HCT116 (cell line): ENCODE results near the gene ZNF496. TPM values are rescaled to one million over a fixed set of nuclear protein-coding genes. Genes with fewer than 3 reads are reported as not detected.

ENCODE experiments used
- ATAC-seq: fragments of 200-7000 bp; cut with Tn5 transposase; 2 replicates; pipeline ENCODE4 v1.9.1; 2020; ENCODE audit warnings: mild to moderate bottlenecking, moderate library complexity
- BruUV-seq: library from RNA; stranded (reverse); fragments of 400-500 nt; replicated peaks from 2 replicates; lab custom pipeline; 2021; lab: Mats Ljungman, UMichigan
- CTCF ChIA-PET: fragments of 300-600 bp; sonication (Branson Sonifier 250); formaldehyde crosslinking; loops from one replicate; lab custom pipeline; 2021; ENCODE audit warnings: antibody characterized with exemption; lab: Charles Lee
- POLR2A ChIA-PET: fragments of 300-600, 350-600 bp; sonication (Branson Sonifier 250); formaldehyde crosslinking; loops from one replicate; lab custom pipeline; 2021; ENCODE audit warnings: antibody characterized with exemption; lab: Charles Lee
- RAD21 ChIA-PET, 2 experiments: fragments of 300-600 bp; sonication (Branson Sonifier 250); formaldehyde crosslinking; loops; one replicate each; lab custom pipeline; 2023; ENCODE audit warnings: low total read pairs in 2 of 2; ENCODE audit not compliant: uncharacterized antibody in 2 of 2, unreplicated experiment in 2 of 2, low non-redundant PET in 1 of 2; lab: Charles Lee
- DNase-seq: peaks from one replicate; pipeline ENCODE4 v3.0.0-alpha.2; 2010; ENCODE audit warnings: low read depth, low spot score
- H2AFZ ChIP-seq: fragments of 200-600 bp; shearing (Covaris generic), sonication (generic); 2 replicates; pipeline ENCODE4 v1.6.1; 2017; ENCODE audit warnings: low read depth, mixed run types, mixed read lengths, antibody characterized with exemption, low read length; ENCODE audit not compliant: poor library complexity, severe bottlenecking
- H3K27ac ChIP-seq: 2 replicates; pipeline ENCODE4 v1.5.1; 2012; ENCODE audit warnings: low read depth, low read length
- H3K27me3 ChIP-seq: fragments of 200-600 bp; sonication (generic); 2 replicates; pipeline ENCODE4 v1.6.1; 2016; ENCODE audit warnings: mixed run types, low read length, mixed read lengths; ENCODE audit not compliant: insufficient read depth
- H3K36me3 ChIP-seq, 2 experiments: fragments of 200-500 bp in 1 of 2; fragments of 200-600 bp in 1 of 2; sonication (Bioruptor generic) in 1 of 2; sonication (generic) in 1 of 2; 2 replicates each; pipeline versions ENCODE4 v1.5.1 to v1.6.1; 2014 to 2016; ENCODE audit warnings: low read length in 2 of 2, inconsistent platforms in 1 of 2, mixed read lengths in 1 of 2, mixed run types in 1 of 2; ENCODE audit not compliant: insufficient read depth in 2 of 2, control insufficient read depth in 1 of 2
- H3K4me1 ChIP-seq, 2 experiments: fragments of 200-600 bp in 1 of 2; sonication (generic) in 1 of 2; 2 replicates each; pipeline versions ENCODE4 v1.5.1 to v1.6.1; 2012 to 2017; ENCODE audit warnings: low read length in 2 of 2, inconsistent platforms in 1 of 2, mild to moderate bottlenecking in 1 of 2, mixed read lengths in 1 of 2, mixed run types in 1 of 2, moderate library complexity in 1 of 2; ENCODE audit not compliant: insufficient read depth in 2 of 2, control insufficient read depth in 1 of 2
- H3K4me2 ChIP-seq: fragments of 200-600 bp; sonication (generic); 2 replicates; pipeline ENCODE4 v1.6.1; 2017; ENCODE audit warnings: mixed run types, low read length, mixed read lengths
- H3K4me3 ChIP-seq, 2 experiments: fragments of 200-600 bp in 1 of 2; sonication (generic) in 1 of 2; replicated peaks in 1 of 2; 2 replicates each; pipeline ENCODE4 v1.5.1; 2011 to 2016; ENCODE audit warnings: low read length in 2 of 2, control low read depth in 1 of 2, low read depth in 1 of 2, mild to moderate bottlenecking in 1 of 2, mixed read lengths in 1 of 2, mixed run types in 1 of 2
- H3K79me2 ChIP-seq: fragments of 200-600 bp; sonication (generic); 2 replicates; pipeline ENCODE4 v1.6.1; 2017; ENCODE audit warnings: mild to moderate bottlenecking, mixed run types, low read length, moderate library complexity, mixed read lengths; ENCODE audit not compliant: insufficient read depth
- H3K9ac ChIP-seq: fragments of 200-600 bp; sonication (generic); 2 replicates; pipeline ENCODE4 v1.6.1; 2016; ENCODE audit warnings: low read length, mixed read lengths
- H3K9me2 ChIP-seq: fragments of 200-600 bp; sonication (generic), shearing (Covaris generic); 2 replicates; pipeline ENCODE4 v1.6.1; 2017; ENCODE audit warnings: mixed run types, mild to moderate bottlenecking, moderate library complexity; ENCODE audit not compliant: insufficient read depth
- H3K9me3 ChIP-seq, 2 experiments: fragments of 200-500 bp in 1 of 2; fragments of 200-600 bp in 1 of 2; sonication (Bioruptor generic) in 1 of 2; sonication (generic) in 1 of 2; 2 replicates each; pipeline ENCODE4 v1.6.1; 2014 to 2017; ENCODE audit warnings: low read length in 2 of 2, mixed read lengths in 2 of 2, inconsistent platforms in 1 of 2, low read depth in 1 of 2, mild to moderate bottlenecking in 1 of 2, mixed run types in 1 of 2, moderate library complexity in 1 of 2; ENCODE audit not compliant: control insufficient read depth in 1 of 2, insufficient read depth in 1 of 2
- H4K20me1 ChIP-seq: fragments of 200-600 bp; sonication (generic), shearing (Covaris generic); 2 replicates; pipeline ENCODE4 v1.6.1; 2017; ENCODE audit warnings: mixed run types, mild to moderate bottlenecking, moderate library complexity; ENCODE audit not compliant: insufficient read depth
- ATF3 ChIP-seq: IDR thresholded peaks from 2 replicates; pipeline ENCODE4 v1.6.1; 2012
- CBX3 ChIP-seq: IDR thresholded peaks from 2 replicates; pipeline ENCODE4 v1.6.1; 2012; ENCODE audit warnings: low read depth
- CEBPB ChIP-seq: IDR thresholded peaks from 2 replicates; pipeline ENCODE4 v1.6.1; 2012; ENCODE audit warnings: low read depth
- CTCF ChIP-seq, 3 experiments: fragments of 200-600 bp in 1 of 3; sonication (generic) in 1 of 3; IDR thresholded peaks in 2 of 3; conservative IDR thresholded peaks in 1 of 3; 2 replicates each; pipeline ENCODE4 v1.5.1; 2012 to 2017; ENCODE audit warnings: low read depth in 2 of 3, low read length in 2 of 3, antibody characterized with exemption in 1 of 3, borderline replicate concordance in 1 of 3, control low read depth in 1 of 3, mild to moderate bottlenecking in 1 of 3, mixed read lengths in 1 of 3, mixed run types in 1 of 3, moderate library complexity in 1 of 3; ENCODE audit not compliant: insufficient read depth in 1 of 3
- EGR1 ChIP-seq: IDR thresholded peaks from 2 replicates; pipeline ENCODE4 v1.6.1; 2012; ENCODE audit warnings: low read depth
- ELF1 ChIP-seq: IDR thresholded peaks from 2 replicates; pipeline ENCODE4 v1.6.1; 2012; ENCODE audit warnings: low read depth, borderline replicate concordance
- EZH2 ChIP-seq: fragments of 200-600 bp; sonication (generic); IDR thresholded peaks from 2 replicates; pipeline ENCODE4 v1.6.1; 2017; ENCODE audit warnings: antibody characterized with exemption, mixed run types
- EZH2phosphoT487 ChIP-seq: fragments of 200-600 bp; IDR thresholded peaks from 2 replicates; pipeline ENCODE4 v1.6.1; 2018; ENCODE audit warnings: antibody characterized with exemption, borderline replicate concordance
- FOSL1 ChIP-seq: IDR thresholded peaks from 2 replicates; pipeline ENCODE4 v1.6.1; 2012; ENCODE audit warnings: low read depth
- JUND ChIP-seq: IDR thresholded peaks from 2 replicates; pipeline ENCODE4 v1.6.1; 2012
- MAX ChIP-seq: IDR thresholded peaks from 2 replicates; pipeline ENCODE4 v1.6.1; 2012
- POLR2A ChIP-seq: IDR thresholded peaks from 2 replicates; pipeline ENCODE4 v1.7.0; 2011; ENCODE audit warnings: borderline replicate concordance; ENCODE audit not compliant: insufficient read depth, insufficient read length; ENCODE audit errors: extremely low read depth
- RAD21 ChIP-seq: IDR thresholded peaks from 2 replicates; pipeline ENCODE4 v1.6.1; 2012; ENCODE audit warnings: low read depth, mild to moderate bottlenecking
- SIN3A ChIP-seq: IDR thresholded peaks from 2 replicates; pipeline ENCODE4 v1.6.1; 2012; ENCODE audit warnings: low read depth
- SRF ChIP-seq: IDR thresholded peaks from 2 replicates; pipeline ENCODE4 v1.6.1; 2012; ENCODE audit warnings: low read depth
- TCF7L2 ChIP-seq: IDR thresholded peaks from 2 replicates; pipeline ENCODE4 v1.7.0; 2011; ENCODE audit warnings: borderline replicate concordance, inconsistent platforms; ENCODE audit not compliant: insufficient read depth, insufficient read length; ENCODE audit errors: extremely low read depth
- YY1 ChIP-seq: IDR thresholded peaks from 2 replicates; pipeline ENCODE4 v1.6.1; 2011; ENCODE audit warnings: low read length, low read depth, moderate library complexity, mild to moderate bottlenecking; ENCODE audit not compliant: insufficient replicate concordance; ENCODE audit errors: extremely low read depth
- ZBTB33 ChIP-seq: IDR thresholded peaks from 2 replicates; pipeline ENCODE4 v1.6.1; 2011; ENCODE audit warnings: mild to moderate bottlenecking, low read length, moderate library complexity; ENCODE audit not compliant: insufficient replicate concordance; ENCODE audit errors: extremely low read depth
- ZFX ChIP-seq: fragments of 450-650 bp; IDR thresholded peaks from 2 replicates; pipeline ENCODE4 v1.6.1; 2017
- ZNF274 ChIP-seq: fragments of 200-500 bp; sonication (Bioruptor generic); IDR thresholded peaks from 2 replicates; pipeline ENCODE4 v1.6.1; 2014; ENCODE audit warnings: mild to moderate bottlenecking, low read depth, low read length, inconsistent platforms
- intact Hi-C: fragments of 100-400 bp; cut with micrococcal nuclease; formaldehyde crosslinking; loops from 2 replicates; pipeline ENCODE4 v1.10.0; 2022
- total RNA-seq: library from RNA; stranded (reverse); gene quantifications from one replicate; pipeline ENCODE4 v1.2.1, GENCODE V29; 2021; ENCODE audit not compliant: unreplicated experiment

Gene ZNF496
- total RNA-seq, 1 experiment from 2014 or later, result 37.4 TPM

GRCh38 chr1:247376659-247377058, 45.0 kb upstream of the ZNF496 start:
- DNase-seq, result no peak
- H3K4me3 ChIP-seq, result no peak overlapping the region
- no peak overlapping the region for H2AFZ ChIP-seq
- no peaks in the 10 kb centered on the region for H3K27me3 ChIP-seq
- no peaks in the 10 kb centered on the region for H3K79me2 ChIP-seq
- no peaks in the 10 kb centered on the region for H3K36me3 ChIP-seq
- intact Hi-C loops, result no loop called here
- no peak overlapping the region for H3K27ac ChIP-seq
- RAD21 ChIA-PET, result no interaction called here
- no peaks in the 10 kb centered on the region for H3K9me2 ChIP-seq
- no peak for ATAC-seq
- no peaks in the 10 kb centered on the region for H4K20me1 ChIP-seq
- no peak overlapping the region for H3K4me2 ChIP-seq
- POLR2A ChIA-PET, result no interaction called here
- TF ChIP-seq SIN3A (no peak), SRF (no peak), ZFX (no peak), JUND (no peak), CEBPB (no peak), FOSL1 (no peak), EZH2phosphoT487 (no peak), CTCF (IDR thresholded peaks at IDR 0.05 in 2 of 3, conservative IDR thresholded peaks at IDR 0.05 in 1 of 3; ENCODE audit: borderline replicate concordance in 1 of 3, insufficient read depth in 1 of 3, low read depth in 2 of 3, low read length in 2 of 3) (no peak), YY1 (no peak), ZBTB33 (no peak), ATF3 (no peak), EGR1 (no peak), CBX3 (no peak), TCF7L2 (no peak), ELF1 (no peak), MAX (no peak), EZH2 (no peak), POLR2A (no peak), ZNF274 (no peak), RAD21 (no peak)
- CTCF ChIA-PET, result no interaction called here
- BruUV-seq, result no TSS peak
- no peak overlapping the region for H3K9ac ChIP-seq
- H3K4me1 ChIP-seq, result no peaks in the 10 kb centered on the region; a peak in 1 of 4 replicates
- H3K9me3 ChIP-seq, result no peaks in the 10 kb centered on the region
